ENCODE measurements around the gene ZC3H7A.

- TF ChIP-seq CREB1 (IDR thresholded peaks at IDR 0.05; ENCODE audit: low read depth) (no peak), USF1 (IDR thresholded peaks at IDR 0.05) (no peak), FOXM1 (IDR thresholded peaks at IDR 0.05; ENCODE audit: borderline replicate concordance, low read depth) (no peak), CEBPB (IDR thresholded peaks at IDR 0.05) (no peak), EP300 (IDR thresholded peaks at IDR 0.05; ENCODE audit: borderline replicate concordance) (no peak), TCF12 (IDR thresholded peaks at IDR 0.05; ENCODE audit: low read depth) (no peak), REST (IDR thresholded peaks at IDR 0.05; ENCODE audit: low read depth) (no peak), EGR1 (IDR thresholded peaks at IDR 0.05) (no peak), MAX (IDR thresholded peaks at IDR 0.05) (no peak), YY1 (IDR thresholded peaks at IDR 0.05; ENCODE audit: low read depth) (no peak), RAD21 (IDR thresholded peaks at IDR 0.05; ENCODE audit: low read depth) (no peak), ZBTB7A (IDR thresholded peaks at IDR 0.05; ENCODE audit: low read depth) (no peak), TAF1 (IDR thresholded peaks at IDR 0.05; ENCODE audit: low read depth) (no peak), NFIC (IDR thresholded peaks at IDR 0.05) (no peak)
These were observed 27.3 kb upstream of the ZC3H7A start for GRCh38 chr16:11824362-11824761.

All from Ishikawa (cell line).